PC-3 (cell line): Measurements from ENCODE around the gene EREG.

Experiments used
- CTCF ChIP-seq: fragments of 300-600 bp; sonication (generic); conservative IDR thresholded peaks from 2 replicates; pipeline ENCODE4 v1.5.1; 2017; ENCODE audit warnings: antibody characterized with exemption, low read depth, mild to moderate bottlenecking, low read length
- EZH2 ChIP-seq: fragments of 300-600 bp; sonication (generic); IDR thresholded peaks from one replicate; pipeline ENCODE4 v1.6.1; 2017; ENCODE audit warnings: antibody characterized with exemption, mild to moderate bottlenecking, low read length; ENCODE audit not compliant: unreplicated experiment
- EZH2phosphoT487 ChIP-seq: fragments of 300-600 bp; sonication (generic); IDR thresholded peaks from 2 replicates; pipeline ENCODE4 v1.6.1; 2018; ENCODE audit warnings: mild to moderate bottlenecking, antibody characterized with exemption, low read length, borderline replicate concordance

GRCh38 chr4:74424111-74424510 lies 59.2 kb downstream of the EREG start:
- TF ChIP-seq CTCF (no peak), EZH2 (no peak), EZH2phosphoT487 (no peak)
